ENCODE data around the gene PTAFR.

Gene PTAFR

GRCh38 chr1:28123461-28123961, 53.0 kb downstream of the PTAFR start:
- DNase-seq (ENCODE audit: low read depth) = peak; percentile 39
- TF ChIP-seq CTCF (IDR thresholded peaks at IDR 0.05; ENCODE audit: low read depth, low read length, missing control alignments) = no peak
- no peak overlapping the region for H3K4me3 ChIP-seq (ENCODE audit: low read depth, low read length)
- in situ Hi-C loops (cut with HindIII; ENCODE audit: low sequenced_read_pairs) = no loop called here

GRCh38 chr1:28122183-28122582, 54.3 kb downstream of the PTAFR start:
- peak; percentile 38 for DNase-seq (ENCODE audit: low read depth)
- no peak overlapping the region for H3K4me3 ChIP-seq (ENCODE audit: low read depth, low read length)
- in situ Hi-C loops (cut with HindIII; ENCODE audit: low sequenced_read_pairs) = no loop called here
- no peak for TF ChIP-seq CTCF (IDR thresholded peaks at IDR 0.05; ENCODE audit: low read depth, low read length, missing control alignments)

- no peak for TF ChIP-seq CTCF (IDR thresholded peaks at IDR 0.05; ENCODE audit: low read depth, low read length, missing control alignments)
- in situ Hi-C loops (cut with HindIII; ENCODE audit: low sequenced_read_pairs) = no loop called here
These were observed 56.9 kb downstream of the PTAFR start for GRCh38 chr1:28119556-28119955.

GRCh38 chr1:28118640-28119307, 57.7 kb downstream of the PTAFR start:
- in situ Hi-C loops (cut with HindIII; ENCODE audit: low sequenced_read_pairs) = no loop called here
- TF ChIP-seq CTCF (IDR thresholded peaks at IDR 0.05; ENCODE audit: low read depth, low read length, missing control alignments) = no peak
- H3K4me3 ChIP-seq (ENCODE audit: low read depth, low read length) = no peak overlapping the region
- no peak for DNase-seq (ENCODE audit: low read depth)

More at GRCh38 chr1:28119556-28119955, 56.9 kb downstream of the PTAFR start:
- no peak overlapping the region for H3K4me3 ChIP-seq (ENCODE audit: low read depth, low read length)
- no peak for DNase-seq (ENCODE audit: low read depth)

GRCh38 chr1:28115267-28115666, 61.2 kb downstream of the PTAFR start:
- H3K4me3 ChIP-seq (ENCODE audit: low read depth, low read length) = no peak overlapping the region
- no peak for TF ChIP-seq CTCF (IDR thresholded peaks at IDR 0.05; ENCODE audit: low read depth, low read length, missing control alignments)
- in situ Hi-C loops (cut with HindIII; ENCODE audit: low sequenced_read_pairs) = no loop called here
- no peak for DNase-seq (ENCODE audit: low read depth)

- H3K4me3 ChIP-seq (ENCODE audit: low read depth, low read length) = no peak overlapping the region
- in situ Hi-C loops (cut with HindIII; ENCODE audit: low sequenced_read_pairs) = no loop called here
- no peak for DNase-seq (ENCODE audit: low read depth)
- TF ChIP-seq CTCF (IDR thresholded peaks at IDR 0.05; ENCODE audit: low read depth, low read length, missing control alignments) = no peak
These were observed 61.6 kb downstream of the PTAFR start for GRCh38 chr1:28114844-28115243.
